HUDEP-2 (cell line): ENCODE data around the gene EFCAB11.

ENCODE experiments used
- DNase-seq, 76 experiments: peaks; one replicate each; lab custom pipeline; 2025; ENCODE audit not compliant: unreplicated experiment in 76 of 76; lab: John Stamatoyannopoulos, UW

Gene EFCAB11

DNA sequence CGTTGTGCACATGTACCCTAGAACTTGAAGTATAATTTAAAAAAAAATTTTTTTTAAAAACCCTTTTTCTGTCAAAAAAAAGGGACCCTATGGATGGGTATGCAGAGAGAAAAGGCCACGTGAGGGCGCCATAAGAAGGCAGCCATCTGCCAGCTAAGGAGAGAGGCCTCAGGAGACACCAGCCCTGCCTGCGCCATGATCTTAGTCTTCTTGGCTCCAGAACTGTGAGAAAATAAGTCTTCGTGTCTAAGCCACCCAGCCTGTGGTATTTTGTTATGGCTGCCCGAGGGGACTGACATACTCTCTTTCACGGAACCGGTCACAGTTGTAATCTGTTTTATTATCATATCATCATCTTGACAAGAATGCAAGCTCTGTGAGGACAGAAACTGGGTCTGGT lies 174.8 kb downstream of the EFCAB11 start:
- DNase-seq = no peak

DNA sequence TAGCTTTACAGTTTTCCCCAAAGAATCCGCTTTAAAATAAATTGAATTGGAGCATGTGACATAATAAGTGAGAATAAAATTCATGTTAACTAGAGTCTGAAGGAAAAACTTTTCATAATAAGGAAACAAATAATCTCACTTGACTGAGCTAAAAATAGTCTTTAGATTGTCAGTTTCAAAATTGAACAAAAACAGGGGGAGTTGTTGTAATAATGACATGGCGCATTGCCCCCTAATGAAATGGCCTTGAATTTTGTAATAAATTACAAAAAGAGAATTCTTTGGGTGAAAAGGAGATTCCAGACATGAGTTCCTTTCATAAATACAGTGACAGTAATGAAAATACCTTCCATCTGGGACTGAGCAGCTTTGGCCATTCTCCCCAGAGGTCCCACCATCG lies 178.6 kb downstream of the EFCAB11 start:
- no peak for DNase-seq

- DNase-seq = no peak
These were observed 179.4 kb downstream of the EFCAB11 start for GRCh38 chr14:89775151-89775550.

GRCh38 chr14:89773644-89774316 lies 180.8 kb downstream of the EFCAB11 start:
- peak in 5 of 76 experiments; percentile 1 to 18 (median 6) for DNase-seq

DNA sequence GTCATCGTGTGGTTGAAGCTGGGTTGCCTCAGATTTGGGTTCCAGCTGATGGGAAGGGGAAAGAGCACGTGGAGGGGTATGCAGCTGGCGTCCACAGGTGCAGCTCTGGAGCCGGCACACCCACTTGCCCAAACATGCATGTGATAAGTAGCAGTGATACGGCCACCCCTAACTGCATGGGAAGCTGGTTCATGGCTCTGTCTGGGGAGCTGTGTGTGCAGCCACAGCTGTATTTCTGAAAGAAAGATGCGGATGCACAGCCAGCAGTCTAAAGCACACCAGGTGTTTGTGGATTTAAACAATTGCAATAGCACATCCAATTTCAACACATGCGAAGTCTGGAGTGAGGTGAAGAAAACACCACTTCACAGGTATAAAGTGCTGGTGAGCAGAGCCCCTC lies 181.4 kb downstream of the EFCAB11 start:
- no peak for DNase-seq

DNA sequence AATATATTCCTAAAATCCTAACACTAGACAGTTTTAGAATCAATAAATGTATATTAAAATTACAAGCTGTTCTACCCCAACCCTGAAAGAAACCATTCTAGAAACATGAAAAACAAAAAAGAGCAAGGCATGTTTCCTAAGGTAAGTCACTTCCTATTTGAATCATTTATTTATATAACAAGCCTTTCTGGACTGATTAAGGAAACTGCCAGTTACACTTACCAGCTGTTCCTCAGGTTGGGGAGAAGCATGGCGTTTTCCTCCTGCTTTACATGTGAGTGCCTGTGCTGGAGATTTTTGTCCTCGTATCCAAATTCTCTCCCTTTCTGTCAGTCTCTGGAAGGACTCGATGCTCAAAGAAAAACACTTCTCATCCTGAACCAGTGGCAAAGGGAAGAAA lies 183.3 kb downstream of the EFCAB11 start:
- DNase-seq = no peak

GRCh38 chr14:89767861-89768268 lies 186.7 kb downstream of the EFCAB11 start:
- peak in 12 of 76 experiments; percentile 0 to 51 (median 6) for DNase-seq

DNA sequence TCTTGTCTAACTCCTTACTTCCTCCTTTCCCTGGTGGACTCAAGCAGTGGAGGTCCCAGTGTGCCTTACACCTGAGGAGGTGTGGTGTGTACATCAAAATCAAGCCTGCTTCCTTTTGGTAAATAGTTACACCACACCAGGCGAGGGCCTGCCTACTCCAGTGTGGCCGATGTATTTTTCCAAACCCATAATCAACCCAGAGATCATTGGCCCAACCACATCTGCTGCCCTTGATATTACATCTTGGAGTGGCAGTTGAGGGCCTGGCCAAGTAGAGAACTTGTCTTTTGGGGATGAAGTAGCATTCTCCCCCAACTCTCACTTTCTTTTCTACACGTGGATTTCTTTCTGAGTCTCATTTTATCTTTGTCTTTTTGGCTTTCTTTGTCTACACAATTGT lies 187.4 kb downstream of the EFCAB11 start:
- no peak for DNase-seq

DNA sequence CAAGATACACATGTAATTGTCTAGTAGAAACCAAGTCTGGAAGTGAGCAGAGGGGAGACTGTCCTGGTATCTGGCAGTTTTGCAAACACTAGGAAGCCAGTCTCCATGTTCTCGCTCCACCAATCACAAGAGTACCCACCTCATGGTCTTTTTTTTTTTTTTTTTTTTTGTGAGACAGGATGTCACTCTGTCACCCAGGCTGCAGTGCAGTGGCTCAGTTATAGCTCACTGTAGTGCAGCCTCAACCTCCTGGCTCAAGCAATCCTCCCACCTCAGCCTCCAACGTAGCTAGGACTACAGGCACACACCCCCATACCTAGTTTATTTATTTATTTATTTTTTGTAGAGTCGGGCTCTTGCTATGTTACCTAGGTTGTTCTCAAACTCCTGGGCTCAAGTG lies 189.2 kb downstream of the EFCAB11 start:
- DNase-seq = no peak

DNA sequence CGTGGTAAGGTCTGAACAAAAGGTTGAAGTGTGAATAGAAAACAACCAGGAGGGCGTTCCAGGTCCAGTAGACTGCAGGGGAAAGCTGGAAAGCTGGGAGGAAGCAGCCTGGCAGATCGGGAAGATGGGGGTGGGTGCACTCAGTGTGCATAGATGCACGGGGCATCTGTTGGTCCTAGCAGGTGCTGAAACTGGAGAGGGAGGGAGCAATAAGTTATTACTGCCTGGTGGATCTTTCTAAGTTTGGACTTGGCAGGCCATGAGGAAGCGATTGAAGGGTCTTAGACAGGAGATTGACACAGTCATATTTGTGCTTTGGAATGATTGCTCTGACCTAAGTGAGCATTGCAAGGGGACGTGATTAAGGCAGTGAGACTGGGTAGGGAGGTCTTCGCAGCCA lies 194.4 kb downstream of the EFCAB11 start:
- no peak for DNase-seq

DNA sequence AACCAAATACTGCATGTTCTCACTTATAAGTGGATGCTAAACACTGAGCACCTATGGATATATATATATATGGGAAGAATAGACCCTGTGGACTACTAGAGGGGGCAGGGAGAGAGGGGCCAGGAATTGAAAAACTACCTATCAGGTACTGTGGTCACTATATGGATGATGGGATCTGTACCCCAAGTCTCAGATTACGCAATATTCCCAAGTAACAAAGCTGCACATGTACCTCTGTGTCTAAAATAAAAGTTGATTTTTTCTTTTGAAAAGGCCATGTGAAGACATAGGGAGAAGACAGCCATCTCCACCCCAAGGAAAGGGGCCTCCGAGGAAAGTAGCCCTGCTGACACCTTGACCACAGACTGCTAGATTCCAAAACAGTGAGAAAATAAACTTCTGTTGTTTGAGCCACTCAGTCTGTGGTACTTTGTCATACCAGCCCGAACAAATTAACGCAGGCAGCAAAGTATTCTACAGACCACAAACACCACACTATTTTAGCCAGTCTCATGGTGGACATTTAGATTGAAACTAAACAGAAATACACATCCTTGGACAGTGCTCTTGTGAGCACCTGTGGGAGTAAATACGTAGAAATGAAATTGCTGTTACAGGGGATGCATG lies 197.1 kb downstream of the EFCAB11 start:
- DNase-seq = no peak

GRCh38 chr14:89755816-89756215 lies 198.7 kb downstream of the EFCAB11 start:
- DNase-seq = no peak

GRCh38 chr14:89753828-89754412 lies 200.6 kb downstream of the EFCAB11 start:
- DNase-seq = no peak

GRCh38 chr14:89750908-89751392 lies 203.6 kb downstream of the EFCAB11 start:
- DNase-seq = no peak

DNA sequence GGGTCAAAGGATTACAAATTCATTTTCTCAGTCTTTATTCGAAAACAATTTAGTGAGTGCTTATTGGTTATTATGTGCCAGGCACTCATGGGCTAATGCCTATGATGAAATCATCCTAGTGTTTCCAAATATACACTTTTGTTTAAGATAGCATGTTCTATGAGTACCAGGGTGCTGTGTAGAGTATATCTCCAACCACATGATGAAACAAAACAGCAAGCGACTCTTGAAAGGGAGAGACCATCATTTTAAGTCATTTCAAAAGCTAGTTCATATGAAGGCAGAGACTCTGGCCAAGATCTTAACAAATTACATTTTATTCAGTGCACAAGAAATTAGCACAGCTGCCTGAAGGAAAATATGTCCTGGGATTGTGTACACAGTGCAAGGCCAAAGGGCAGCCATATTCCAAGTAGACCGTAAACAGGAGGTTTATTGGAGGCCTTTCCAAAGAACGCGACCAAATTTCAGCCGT lies 204.2 kb downstream of the EFCAB11 start:
- DNase-seq = no peak

- DNase-seq = no peak
These were observed 206.5 kb downstream of the EFCAB11 start for GRCh38 chr14:89748004-89748403.

DNA sequence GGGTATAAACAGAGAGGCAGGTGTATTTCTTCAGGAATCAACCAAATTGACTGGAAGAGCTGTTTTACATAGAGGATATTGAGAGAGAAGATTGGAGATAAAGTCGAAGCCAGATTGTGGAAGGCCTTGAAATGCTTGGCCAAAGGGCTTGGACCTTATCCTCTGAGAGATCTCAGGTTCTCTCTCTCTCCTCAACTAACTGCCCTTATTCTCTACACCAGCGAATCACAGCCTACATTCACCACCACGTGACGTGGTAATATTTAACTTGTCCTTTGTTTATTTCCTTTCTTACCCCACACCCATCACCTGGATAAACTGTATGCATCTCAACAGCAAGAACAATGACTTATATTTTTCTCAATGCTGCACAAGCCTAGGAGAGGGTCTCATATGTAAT lies 207.4 kb downstream of the EFCAB11 start:
- no peak for DNase-seq

DNA sequence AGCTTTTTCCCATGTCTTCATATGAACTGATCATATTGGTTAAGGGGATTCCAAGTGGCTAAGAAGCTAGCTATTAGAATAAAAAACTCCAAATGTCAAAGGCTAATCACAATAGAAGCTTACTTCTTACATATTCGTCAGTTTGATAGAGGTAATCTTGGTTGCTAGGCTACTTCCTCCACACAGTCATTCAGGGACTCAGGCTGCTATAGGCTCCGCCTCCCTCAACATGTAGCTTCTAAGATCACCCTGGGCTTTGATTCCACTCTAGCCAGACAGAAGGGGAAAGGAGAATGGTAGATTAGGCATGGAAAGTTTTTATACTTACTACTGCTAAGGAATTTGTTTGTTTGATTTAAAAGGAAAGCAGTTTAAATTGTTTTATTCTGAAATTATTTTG lies 207.9 kb downstream of the EFCAB11 start:
- peak in 1 of 76 experiments; percentile 1 for DNase-seq

- no peak for DNase-seq
These were observed 208.4 kb downstream of the EFCAB11 start for GRCh38 chr14:89746135-89746534.
